ENCODE data around the gene OR2S2. TPM values are rescaled to one million over a fixed set of nuclear protein-coding genes. Genes with fewer than 3 reads are reported as not detected.

Gene OR2S2
- total RNA-seq, 2 experiments from 2014 or later: not detected

- POLR2A ChIA-PET: no interaction called here
- ATAC-seq (ENCODE audit: poor library complexity): no peak
- Histone ChIP-seq H3K9me3 (ENCODE audit: control insufficient read depth in 1 of 2, insufficient read depth in 1 of 2, low read length in 2 of 2) (no peaks in the 10 kb centered on the region), H3K27me3 (ENCODE audit: control insufficient read depth in 1 of 2, insufficient read depth in 2 of 2, low read length in 2 of 2) (peaks cover 2 to 4% of the 10 kb centered on the region in 2 experiments), H3K27ac (ENCODE audit: low read depth in 1 of 2, low read length in 2 of 2) (no peak overlapping the region), H3K4me1 (ENCODE audit: insufficient read depth, low read length) (no peaks in the 10 kb centered on the region), H3K36me3 (ENCODE audit: insufficient read depth, low read length) (no peaks in the 10 kb centered on the region), H3K4me3 (ENCODE audit: low read length) (no peak overlapping the region)
- no peaks in the 10 kb centered on the region for H3K36me3 Mint-ChIP-seq (ENCODE audit: low read depth)
- no peak overlapping the region for H3K4me3 Mint-ChIP-seq
- H3K9me3 Mint-ChIP-seq: no peaks in the 10 kb centered on the region
- peaks cover 47% of the 10 kb centered on the region for H3K27me3 Mint-ChIP-seq
- DNase-seq: no peak
- no peaks in the 10 kb centered on the region for H3K4me1 Mint-ChIP-seq (ENCODE audit: low read depth)
- CTCF ChIA-PET: no interaction called here
- no peak for TF ChIP-seq CTCF (IDR thresholded peaks at IDR 0.05)
- intact Hi-C loops (cut with DNase I, micrococcal nuclease): no loop called here
- H3K27ac Mint-ChIP-seq: no peak overlapping the region
These were observed 32.2 kb upstream of the OR2S2 start for GRCh38 chr9:35990155-35990554.

- Histone ChIP-seq H3K4me3 (ENCODE audit: low read length) (no peak overlapping the region), H3K36me3 (ENCODE audit: insufficient read depth, low read length) (no peaks in the 10 kb centered on the region), H3K9me3 (ENCODE audit: control insufficient read depth in 1 of 2, insufficient read depth in 1 of 2, low read length in 2 of 2) (no peaks in the 10 kb centered on the region), H3K27ac (ENCODE audit: low read depth in 1 of 2, low read length in 2 of 2) (no peak overlapping the region), H3K4me1 (ENCODE audit: insufficient read depth, low read length) (no peaks in the 10 kb centered on the region), H3K27me3 (ENCODE audit: control insufficient read depth in 1 of 2, insufficient read depth in 2 of 2, low read length in 2 of 2) (peaks cover 16 to 21% of the 10 kb centered on the region in 2 experiments)
- intact Hi-C loops (cut with DNase I, micrococcal nuclease): no loop called here
- DNase-seq: no peak
- no peak overlapping the region for H3K4me3 Mint-ChIP-seq
- ChIA-PET CTCF (interaction anchor here (0.6 to 1.5 kb wide), 2 partner anchors 29 to 90 kb away, joined by 3 to 4 read pairs; no protein-coding TSS in a partner anchor), POLR2A (no interaction called here)
- H3K4me1 Mint-ChIP-seq (ENCODE audit: low read depth): peaks cover 9% of the 10 kb centered on the region
- no peak for ATAC-seq (ENCODE audit: poor library complexity)
- no peak overlapping the region for H3K27ac Mint-ChIP-seq
- no peaks in the 10 kb centered on the region for H3K9me3 Mint-ChIP-seq
- H3K27me3 Mint-ChIP-seq: peaks cover 51% of the 10 kb centered on the region
- no peaks in the 10 kb centered on the region for H3K36me3 Mint-ChIP-seq (ENCODE audit: low read depth)
- no peak for TF ChIP-seq CTCF (IDR thresholded peaks at IDR 0.05)
These were observed 26.1 kb upstream of the OR2S2 start for GRCh38 chr9:35984021-35984420.

GRCh38 chr9:35981699-35982098 is 23.7 kb upstream of the OR2S2 start:
- H3K4me3 Mint-ChIP-seq: no peak overlapping the region
- no peak for DNase-seq
- H3K9me3 Mint-ChIP-seq: no peaks in the 10 kb centered on the region
- Histone ChIP-seq H3K9me3 (ENCODE audit: control insufficient read depth in 1 of 2, insufficient read depth in 1 of 2, low read length in 2 of 2) (no peaks in the 10 kb centered on the region), H3K27ac (ENCODE audit: low read depth in 1 of 2, low read length in 2 of 2) (no peak overlapping the region), H3K36me3 (ENCODE audit: insufficient read depth, low read length) (no peaks in the 10 kb centered on the region), H3K4me1 (ENCODE audit: insufficient read depth, low read length) (no peaks in the 10 kb centered on the region), H3K4me3 (ENCODE audit: low read length) (no peak overlapping the region), H3K27me3 (ENCODE audit: control insufficient read depth in 1 of 2, insufficient read depth in 2 of 2, low read length in 2 of 2) (peaks cover 18 to 26% of the 10 kb centered on the region in 2 experiments)
- TF ChIP-seq CTCF (IDR thresholded peaks at IDR 0.05): no peak
- no peak for ATAC-seq (ENCODE audit: poor library complexity)
- peaks cover 69% of the 10 kb centered on the region for H3K27me3 Mint-ChIP-seq
- intact Hi-C loops (cut with DNase I, micrococcal nuclease): no loop called here
- ChIA-PET CTCF (no interaction called here), POLR2A (interaction anchor here (0.8 kb wide), 1 partner anchor 9 kb away, joined by 3 read pairs; no protein-coding TSS in a partner anchor)
- H3K36me3 Mint-ChIP-seq (ENCODE audit: low read depth): no peaks in the 10 kb centered on the region
- peaks cover 9% of the 10 kb centered on the region for H3K4me1 Mint-ChIP-seq (ENCODE audit: low read depth)
- H3K27ac Mint-ChIP-seq: no peak overlapping the region
